HG02623 (cell line): ENCODE results near the gene SAMD1.

Source experiments
- ATAC-seq: cut with Tn5 transposase; IDR thresholded peaks from one replicate; pipeline ENCODE4 v1.9.1; 2021; ENCODE audit warnings: moderate library complexity; ENCODE audit not compliant: unreplicated experiment

SAMD1 gene

DNA sequence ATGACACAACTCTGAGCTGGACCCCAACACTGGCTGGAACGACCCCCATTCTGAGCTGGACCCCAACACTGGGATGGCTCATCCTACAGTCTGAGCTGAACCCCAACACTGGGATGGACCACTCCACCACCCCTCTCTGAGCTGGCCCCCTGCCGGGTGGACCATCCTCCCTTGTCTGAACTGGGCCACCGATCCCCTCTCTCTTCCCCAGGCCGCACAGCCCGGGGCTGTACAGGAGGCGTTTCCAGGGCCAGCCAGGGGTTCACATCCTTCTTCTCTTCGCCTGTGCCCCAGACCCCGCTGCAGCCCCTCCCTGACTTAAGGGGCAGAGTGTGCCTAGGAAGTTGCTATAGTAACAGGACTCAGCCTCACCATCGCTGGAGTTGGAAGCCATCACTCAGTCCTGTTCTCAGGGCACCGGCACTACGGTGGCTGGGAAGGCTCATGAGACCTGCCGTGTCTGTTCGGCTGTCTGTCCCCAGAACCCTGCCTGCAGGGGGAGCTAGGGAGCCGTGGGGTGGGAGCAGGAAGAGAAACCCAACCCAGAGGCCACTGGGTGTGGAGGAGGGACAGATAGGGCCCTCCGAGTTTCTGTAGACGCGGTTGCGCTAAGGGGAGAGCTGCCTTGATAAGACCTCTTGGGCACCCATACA lies 23.3 kb upstream of the SAMD1 start:
- ATAC-seq: no peak

DNA sequence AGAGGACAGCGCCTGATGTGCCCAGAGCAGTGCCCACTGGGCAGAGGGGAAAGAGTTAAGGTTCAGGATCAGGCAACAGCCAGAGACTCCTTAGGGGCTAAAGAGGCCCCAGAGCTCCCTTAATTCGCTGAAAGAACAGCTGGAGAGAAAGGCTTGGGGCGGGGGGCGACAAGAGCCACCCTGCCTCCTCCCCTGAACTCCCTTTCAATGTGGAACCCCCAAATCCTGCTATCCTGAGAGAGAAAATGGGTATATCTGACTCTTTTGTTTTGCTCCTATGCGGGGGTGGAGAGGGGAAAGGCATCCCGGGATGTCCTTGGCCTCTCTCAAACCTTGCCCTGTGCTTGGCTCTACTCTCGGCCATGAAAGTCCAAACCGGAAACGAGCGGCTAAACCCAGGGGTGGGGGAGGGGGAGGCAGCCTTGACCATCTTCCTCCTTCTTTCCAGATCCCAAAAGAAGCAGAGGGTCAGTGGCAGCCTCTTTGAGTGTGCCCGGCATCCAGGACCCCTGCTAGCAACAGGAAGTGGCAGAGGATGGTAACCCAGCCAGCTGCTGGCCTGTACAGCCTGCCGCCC lies 22.3 kb upstream of the SAMD1 start:
- no peak for ATAC-seq

DNA sequence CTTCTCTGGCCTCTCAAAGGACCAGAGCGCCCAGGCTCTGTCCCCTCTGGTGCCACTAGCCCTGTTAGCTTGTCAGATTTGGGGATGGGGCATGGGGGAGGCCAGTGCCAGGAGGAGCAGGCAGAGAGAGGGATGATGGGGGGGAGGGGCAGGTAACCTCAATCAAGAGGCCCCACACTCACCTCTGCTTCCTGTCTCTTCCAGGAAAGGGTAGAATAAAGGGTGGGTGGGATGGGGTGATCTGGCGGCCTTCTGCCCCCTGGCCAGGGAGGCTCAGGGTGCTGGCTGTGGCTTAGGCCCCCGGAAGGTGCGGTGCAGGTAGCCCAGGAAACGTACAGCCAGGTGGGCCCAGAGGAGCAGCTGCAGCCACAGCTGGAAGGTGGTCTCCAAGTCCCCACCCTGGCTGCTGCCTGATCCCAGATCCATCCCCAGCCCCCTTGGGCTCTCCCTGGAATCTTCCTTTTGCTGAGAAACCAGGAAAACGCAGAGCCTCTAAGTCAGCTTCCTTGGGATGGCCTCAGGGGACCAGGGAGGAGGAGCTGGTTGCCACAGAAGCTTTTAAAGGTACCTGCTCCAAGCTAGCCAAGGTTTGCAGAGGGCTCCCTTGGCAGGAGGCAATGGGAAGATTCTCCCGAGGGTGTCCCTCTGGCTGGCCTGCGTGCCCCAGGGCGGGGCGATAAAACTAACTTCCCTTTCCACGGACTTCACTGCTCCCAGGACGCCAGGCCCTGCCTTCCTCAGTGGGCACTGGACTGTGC lies 21.7 kb upstream of the SAMD1 start:
- ATAC-seq: no peak

- no peak for ATAC-seq
Observed at GRCh38 chr19:14111486-14111885, 20.9 kb upstream of the SAMD1 start.

GRCh38 chr19:14110650-14111049 lies 20.1 kb upstream of the SAMD1 start:
- ATAC-seq: no peak

- no peak for ATAC-seq
Observed at GRCh38 chr19:14107581-14108461, 17.3 kb upstream of the SAMD1 start.

DNA sequence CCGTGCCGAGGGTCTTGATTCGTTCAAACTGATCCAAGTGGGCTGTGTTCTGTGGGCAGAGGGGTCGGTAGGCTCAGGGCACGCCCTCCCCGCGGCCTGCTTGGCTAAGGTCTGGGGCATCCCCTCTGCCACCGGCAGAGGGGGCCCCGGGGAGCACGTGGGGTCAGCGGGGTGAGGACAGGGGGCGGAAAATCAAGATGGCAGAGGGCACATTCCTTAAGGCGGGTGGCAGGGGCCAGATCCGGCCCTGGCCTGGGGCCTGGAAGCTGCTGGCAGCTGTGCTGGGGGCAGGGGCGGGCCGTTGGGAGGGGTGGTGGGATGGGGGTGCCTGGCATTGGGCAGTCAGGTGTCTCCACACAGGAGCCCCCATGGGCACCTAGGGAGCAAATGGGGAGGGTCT lies 16.3 kb upstream of the SAMD1 start:
- no peak for ATAC-seq

DNA sequence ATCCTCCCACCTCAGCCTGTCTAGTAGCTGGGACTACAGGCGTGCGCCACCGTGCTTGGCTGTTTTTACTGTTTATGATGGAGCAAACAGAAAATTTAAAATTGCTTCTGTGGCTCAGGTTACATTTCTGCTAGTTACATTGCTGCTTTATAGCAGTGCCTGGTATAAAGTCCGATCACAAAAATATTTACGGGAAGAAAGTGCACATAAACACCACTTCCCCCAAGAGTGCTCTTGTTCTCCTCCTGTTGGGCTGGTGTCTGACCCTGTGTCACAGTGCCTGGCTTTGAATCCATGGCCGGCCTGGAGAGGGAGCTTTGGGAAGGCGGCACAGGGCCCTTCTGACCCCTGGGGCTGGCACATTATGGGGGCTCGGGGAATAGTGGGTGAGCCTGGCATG lies 15.1 kb upstream of the SAMD1 start:
- no peak for ATAC-seq

GRCh38 chr19:14103310-14103709 lies 12.8 kb upstream of the SAMD1 start:
- no peak for ATAC-seq

DNA sequence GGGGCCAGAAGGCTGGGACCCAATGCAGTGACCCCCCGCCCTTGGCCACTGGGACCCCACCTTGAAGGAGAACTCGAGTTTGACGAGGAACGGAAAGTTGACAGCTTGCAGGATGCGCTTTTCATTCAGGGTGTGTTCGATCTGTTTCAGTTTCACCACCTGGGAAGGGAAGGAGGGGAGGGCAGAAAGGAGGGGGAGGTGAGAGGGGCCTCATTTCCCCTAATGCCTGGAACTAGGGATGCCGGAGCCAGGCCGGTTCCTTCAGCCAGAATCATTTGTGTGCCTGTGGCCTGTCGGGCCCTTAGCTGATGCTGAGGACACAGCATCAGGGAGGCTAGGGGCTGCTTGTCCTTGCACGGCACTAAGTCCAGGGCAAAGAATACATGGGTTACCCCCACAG lies 12.2 kb upstream of the SAMD1 start:
- ATAC-seq: no peak

GRCh38 chr19:14102102-14102696 lies 11.6 kb upstream of the SAMD1 start:
- ATAC-seq: no peak

- ATAC-seq: no peak
Observed at GRCh38 chr19:14101003-14101545, 10.5 kb upstream of the SAMD1 start.

- no peak for ATAC-seq
Observed at GRCh38 chr19:14097532-14098151, 7.1 kb upstream of the SAMD1 start.

DNA sequence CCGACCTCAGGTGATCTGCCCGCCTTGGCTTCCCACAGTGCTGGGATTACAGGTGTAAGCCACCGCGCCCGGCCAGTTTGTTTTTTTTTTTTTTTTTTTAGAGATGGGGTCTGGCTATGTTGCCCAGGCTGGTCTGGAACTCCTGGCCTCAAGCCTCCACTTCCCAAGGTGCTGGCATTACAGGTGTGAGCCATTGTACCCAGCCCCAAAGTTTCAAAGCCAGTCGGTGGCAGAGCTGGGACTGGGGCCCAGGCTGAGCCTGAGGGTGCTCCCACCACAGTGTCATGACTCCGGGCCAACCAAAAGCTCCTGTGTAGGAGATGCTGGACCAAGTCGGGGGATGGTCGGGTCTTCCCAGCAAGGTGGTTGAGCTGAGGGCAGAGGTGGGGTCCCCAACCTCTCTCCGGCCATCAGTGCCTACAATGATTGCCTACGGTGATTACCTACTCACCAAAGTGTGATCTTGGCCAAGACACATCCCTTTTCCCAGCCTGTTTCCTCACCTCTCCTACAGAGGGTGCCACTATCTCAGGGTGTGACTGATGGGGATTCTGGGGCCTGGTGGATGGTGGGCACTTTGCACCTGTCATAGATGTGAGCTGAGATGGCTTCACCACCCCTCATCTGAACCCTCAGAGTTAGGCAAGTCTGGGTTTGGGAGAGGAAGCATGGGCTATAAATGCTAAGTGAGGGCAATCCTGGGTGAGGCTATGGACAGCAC lies 5.9 kb upstream of the SAMD1 start:
- ATAC-seq: no peak

GRCh38 chr19:14094854-14095253 lies 4.3 kb upstream of the SAMD1 start:
- ATAC-seq: no peak

DNA sequence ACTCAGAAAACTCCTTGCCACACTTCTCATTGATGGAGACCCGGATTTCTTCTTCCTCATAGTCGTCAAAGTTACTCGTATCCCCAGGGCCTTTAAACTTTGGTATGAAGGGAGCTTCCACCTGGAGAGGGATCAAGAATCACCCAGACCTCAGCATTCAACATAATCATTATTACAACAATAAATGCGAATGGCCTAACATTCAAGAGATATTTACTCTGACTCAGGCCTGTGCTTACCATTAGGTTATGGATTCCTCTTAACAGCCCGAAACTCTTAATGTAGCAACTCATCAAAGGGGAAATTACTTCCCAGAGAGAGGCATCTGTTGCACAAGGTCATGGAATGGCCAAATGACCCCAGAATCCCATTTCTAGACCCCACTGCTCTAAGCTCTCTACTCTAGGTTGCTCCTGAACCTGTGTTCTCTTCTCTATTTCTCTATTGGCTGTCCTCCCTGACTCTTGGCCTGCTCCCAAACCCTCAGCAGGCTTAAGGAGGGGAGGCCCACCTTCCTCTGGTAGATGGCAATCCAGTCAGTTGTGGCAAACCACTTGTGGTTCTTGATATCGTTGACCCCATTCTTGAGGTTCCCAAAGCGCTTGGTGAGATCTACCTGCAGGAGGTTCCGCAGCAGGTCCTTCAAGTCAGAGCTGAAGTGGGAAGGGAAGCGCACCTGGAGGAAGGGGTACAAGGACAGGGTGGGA lies 2.7 kb upstream of the SAMD1 start:
- ATAC-seq: no peak

DNA sequence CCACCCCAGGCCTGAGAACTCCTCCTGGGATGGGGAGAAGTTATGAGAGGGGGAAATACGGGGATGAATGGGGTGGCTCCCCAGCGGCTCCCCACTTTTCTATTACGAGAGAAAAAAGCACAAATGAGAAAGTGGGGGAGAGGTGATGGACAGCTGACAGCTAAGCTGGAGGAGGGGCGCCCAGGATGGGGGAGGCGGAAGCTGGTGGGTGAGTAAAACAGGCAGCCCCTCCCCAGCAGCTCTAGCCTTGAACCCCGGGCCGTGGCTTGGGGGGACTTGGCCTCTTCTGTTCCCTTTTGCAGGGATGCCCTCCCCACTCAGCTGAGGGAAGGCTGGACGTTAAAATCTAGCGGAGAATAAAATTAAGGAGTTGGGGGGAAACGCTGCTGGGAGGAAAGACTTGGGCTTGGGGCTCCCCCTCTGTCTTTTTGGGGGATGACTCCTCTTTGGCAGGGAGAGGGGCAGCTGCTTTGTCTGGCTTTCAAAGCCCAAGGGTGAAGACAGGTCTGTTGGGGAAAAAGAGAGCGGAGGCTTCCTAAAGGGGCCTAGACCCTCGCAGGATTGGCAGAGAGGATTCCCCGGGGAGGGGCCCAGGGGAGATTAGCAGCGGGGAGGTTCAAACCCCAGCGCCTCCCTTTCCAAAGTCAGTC lies 1.4 kb upstream of the SAMD1 start:
- ATAC-seq: no peak

GRCh38 chr19:14091081-14091812 lies 696 bp upstream of the SAMD1 start:
- peak; percentile 54 for ATAC-seq
